NK-92 (cell line): ENCODE data around the gene MAPK11.

Source experiments
- DNase-seq: peaks from one replicate; lab custom pipeline; 2025; ENCODE audit not compliant: unreplicated experiment; lab: John Stamatoyannopoulos, UW

Gene MAPK11

GRCh38 chr22:50269970-50270665 is at the start of gene MAPK11:
TSS of gene MAPK11 (minus strand) at chr22:50270380. CDS start at chr22:50270292, 88 bp downstream.
- no peak for DNase-seq

GRCh38 chr22:50319503-50319951 is 49.3 kb upstream of the MAPK11 start:
- DNase-seq, result no peak

GRCh38 chr22:50318698-50319411 is 48.7 kb upstream of the MAPK11 start:
- no peak for DNase-seq

GRCh38 chr22:50318356-50318697 is 48.1 kb upstream of the MAPK11 start:
- no peak for DNase-seq

GRCh38 chr22:50317674-50318073 is 47.5 kb upstream of the MAPK11 start:
- DNase-seq, result no peak

GRCh38 chr22:50317178-50317577 is 47.0 kb upstream of the MAPK11 start:
- DNase-seq, result no peak

- DNase-seq, result no peak
Measured at GRCh38 chr22:50316114-50317065, 46.2 kb upstream of the MAPK11 start.

GRCh38 chr22:50315289-50316113 is 45.3 kb upstream of the MAPK11 start:
- DNase-seq, result no peak

GRCh38 chr22:50314455-50315288 is 44.5 kb upstream of the MAPK11 start:
- DNase-seq, result no peak

GRCh38 chr22:50314081-50314454 is 43.9 kb upstream of the MAPK11 start:
- DNase-seq, result no peak

- no peak for DNase-seq
Measured at GRCh38 chr22:50313600-50313999, 43.4 kb upstream of the MAPK11 start.

- no peak for DNase-seq
Measured at GRCh38 chr22:50313021-50313420, 42.8 kb upstream of the MAPK11 start.

GRCh38 chr22:50312371-50312770 is 42.2 kb upstream of the MAPK11 start:
- DNase-seq, result no peak

GRCh38 chr22:50311606-50312351 is 41.6 kb upstream of the MAPK11 start:
- DNase-seq, result no peak

- no peak for DNase-seq
Measured at GRCh38 chr22:50310949-50311444, 40.8 kb upstream of the MAPK11 start.

- DNase-seq, result no peak
Measured at GRCh38 chr22:50310031-50310722, 40.0 kb upstream of the MAPK11 start.

GRCh38 chr22:50309601-50309991 is 39.4 kb upstream of the MAPK11 start:
- DNase-seq, result no peak

GRCh38 chr22:50308986-50309600 is 38.9 kb upstream of the MAPK11 start:
- no peak for DNase-seq
